ENCODE data around the gene PEX14.

DNA sequence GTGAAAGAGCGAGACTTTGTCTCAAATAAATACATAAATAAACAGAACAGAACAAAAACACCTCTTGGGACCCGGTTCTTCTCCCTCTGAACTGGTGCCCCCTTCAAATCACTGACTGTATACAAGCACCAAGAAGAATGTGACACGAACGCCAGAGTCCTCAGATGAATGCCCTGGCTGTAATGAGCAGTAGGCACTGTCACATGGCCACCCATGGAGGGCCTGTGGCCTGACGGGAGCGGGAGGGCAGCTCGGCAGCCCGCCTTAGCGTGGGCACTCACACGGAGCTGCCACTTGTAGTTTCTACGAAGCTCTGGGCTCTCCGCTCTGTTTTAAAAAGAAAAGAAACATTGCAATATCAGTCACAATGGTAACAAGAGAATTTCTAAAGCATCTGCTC, 146.0 kb downstream of the PEX14 start:
- TF ChIP-seq, protein P1, sequence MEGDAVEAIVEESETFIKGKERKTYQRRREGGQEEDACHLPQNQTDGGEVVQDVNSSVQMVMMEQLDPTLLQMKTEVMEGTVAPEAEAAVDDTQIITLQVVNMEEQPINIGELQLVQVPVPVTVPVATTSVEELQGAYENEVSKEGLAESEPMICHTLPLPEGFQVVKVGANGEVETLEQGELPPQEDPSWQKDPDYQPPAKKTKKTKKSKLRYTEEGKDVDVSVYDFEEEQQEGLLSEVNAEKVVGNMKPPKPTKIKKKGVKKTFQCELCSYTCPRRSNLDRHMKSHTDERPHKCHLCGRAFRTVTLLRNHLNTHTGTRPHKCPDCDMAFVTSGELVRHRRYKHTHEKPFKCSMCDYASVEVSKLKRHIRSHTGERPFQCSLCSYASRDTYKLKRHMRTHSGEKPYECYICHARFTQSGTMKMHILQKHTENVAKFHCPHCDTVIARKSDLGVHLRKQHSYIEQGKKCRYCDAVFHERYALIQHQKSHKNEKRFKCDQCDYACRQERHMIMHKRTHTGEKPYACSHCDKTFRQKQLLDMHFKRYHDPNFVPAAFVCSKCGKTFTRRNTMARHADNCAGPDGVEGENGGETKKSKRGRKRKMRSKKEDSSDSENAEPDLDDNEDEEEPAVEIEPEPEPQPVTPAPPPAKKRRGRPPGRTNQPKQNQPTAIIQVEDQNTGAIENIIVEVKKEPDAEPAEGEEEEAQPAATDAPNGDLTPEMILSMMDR (IDR thresholded peaks at IDR 0.05) = no peak
- TF ChIP-seq POLR2A (IDR thresholded peaks at IDR 0.05) (no peak), POLR2AphosphoS5 (IDR thresholded peaks at IDR 0.05) (no peak)

Measured in breast epithelium (tissue), 3 donors.